ENCODE data around the gene RNASEH2B.

The RNASEH2B gene

GRCh38 chr13:51000061-51000460 lies 90.5 kb downstream of the RNASEH2B start:
- no peak for DNase-seq

- DNase-seq: no peak
Measured at GRCh38 chr13:51000571-51001260, 91.1 kb downstream of the RNASEH2B start.

- DNase-seq: no peak
Measured at GRCh38 chr13:51001335-51001734, 91.7 kb downstream of the RNASEH2B start.

- no peak for DNase-seq
Measured at GRCh38 chr13:51002736-51003135, 93.1 kb downstream of the RNASEH2B start.

GRCh38 chr13:51003642-51004041 lies 94.1 kb downstream of the RNASEH2B start:
- no peak for DNase-seq

- no peak for DNase-seq
Measured at GRCh38 chr13:51004111-51004865, 94.7 kb downstream of the RNASEH2B start.

- DNase-seq: no peak
Measured at GRCh38 chr13:51004918-51005460, 95.4 kb downstream of the RNASEH2B start.

- DNase-seq: no peak
Measured at GRCh38 chr13:51005566-51005965, 96.0 kb downstream of the RNASEH2B start.

All from DMS53 (cell line).